Lower leg skin (tissue), 3 donors: ENCODE results near the gene KLHDC7B.

ENCODE experiments used
- CTCF ChIP-seq, 3 donors: fragments of 450-650 bp; IDR thresholded peaks; one replicate each; pipeline ENCODE4 v1.5.1; 2016; ENCODE audit warnings: antibody characterized with exemption in 3 of 3, mild to moderate bottlenecking in 3 of 3, moderate library complexity in 2 of 3
- POLR2A ChIP-seq, 2 donors: fragments of 450-650 bp; IDR thresholded peaks; one replicate each; pipeline ENCODE4 v1.6.1; 2016 to 2017; ENCODE audit warnings: antibody characterized with exemption in 2 of 2, mild to moderate bottlenecking in 1 of 2, moderate library complexity in 1 of 2

GRCh38 chr22:50525858-50526107, 19.9 kb upstream of the KLHDC7B start:
- TF ChIP-seq POLR2A (IDR thresholded peaks at IDR 0.05) (no peak), CTCF (IDR thresholded peaks at IDR 0.05) (no peak)
